ENCODE measurements around the gene FAM131A.

Gene FAM131A

GRCh38 chr3:184348057-184348382 is 10.6 kb downstream of the FAM131A start:
- no peak for ATAC-seq
- TF ChIP-seq GLIS3 (CRISPR knock-in tag; IDR thresholded peaks at IDR 0.05) (no peak), PATZ1 (CRISPR knock-in tag; IDR thresholded peaks at IDR 0.05; ENCODE audit: borderline replicate concordance) (no peak), OSR1 (CRISPR knock-in tag; IDR thresholded peaks at IDR 0.05) (no peak), ZC3H10 (CRISPR knock-in tag; IDR thresholded peaks at IDR 0.05) (no peak), ARNTL (CRISPR knock-in tag; IDR thresholded peaks at IDR 0.05; ENCODE audit: borderline replicate concordance, low read depth) (no peak), RARB (CRISPR knock-in tag; IDR thresholded peaks at IDR 0.05) (no peak), CSDC2 (CRISPR knock-in tag; IDR thresholded peaks at IDR 0.05) (no peak), SNAI2 (CRISPR knock-in tag; IDR thresholded peaks at IDR 0.05) (no peak), TOX (CRISPR knock-in tag; IDR thresholded peaks at IDR 0.05; ENCODE audit: borderline replicate concordance) (no peak), ISL1 (CRISPR knock-in tag; IDR thresholded peaks at IDR 0.05) (no peak), ZFP30 (CRISPR knock-in tag; IDR thresholded peaks at IDR 0.05) (no peak), POU6F1 (CRISPR knock-in tag; IDR thresholded peaks at IDR 0.05; ENCODE audit: borderline replicate concordance, low read depth) (no peak), ZFP3 (CRISPR knock-in tag; IDR thresholded peaks at IDR 0.05) (no peak), ESRRG (CRISPR knock-in tag; IDR thresholded peaks at IDR 0.05) (no peak), ZNF70 (CRISPR knock-in tag; IDR thresholded peaks at IDR 0.05) (no peak), TCF4 (CRISPR knock-in tag; IDR thresholded peaks at IDR 0.05; ENCODE audit: borderline replicate concordance) (no peak), ZNF8 (CRISPR knock-in tag; IDR thresholded peaks at IDR 0.05) (no peak)
- TF ChIP-seq, protein P1, sequence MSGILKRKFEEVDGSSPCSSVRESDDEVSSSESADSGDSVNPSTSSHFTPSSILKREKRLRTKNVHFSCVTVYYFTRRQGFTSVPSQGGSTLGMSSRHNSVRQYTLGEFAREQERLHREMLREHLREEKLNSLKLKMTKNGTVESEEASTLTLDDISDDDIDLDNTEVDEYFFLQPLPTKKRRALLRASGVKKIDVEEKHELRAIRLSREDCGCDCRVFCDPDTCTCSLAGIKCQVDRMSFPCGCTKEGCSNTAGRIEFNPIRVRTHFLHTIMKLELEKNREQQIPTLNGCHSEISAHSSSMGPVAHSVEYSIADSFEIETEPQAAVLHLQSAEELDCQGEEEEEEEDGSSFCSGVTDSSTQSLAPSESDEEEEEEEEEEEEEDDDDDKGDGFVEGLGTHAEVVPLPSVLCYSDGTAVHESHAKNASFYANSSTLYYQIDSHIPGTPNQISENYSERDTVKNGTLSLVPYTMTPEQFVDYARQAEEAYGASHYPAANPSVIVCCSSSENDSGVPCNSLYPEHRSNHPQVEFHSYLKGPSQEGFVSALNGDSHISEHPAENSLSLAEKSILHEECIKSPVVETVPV (CRISPR knock-in tag; IDR thresholded peaks at IDR 0.05) = no peak
- TF ChIP-seq, protein P2, sequence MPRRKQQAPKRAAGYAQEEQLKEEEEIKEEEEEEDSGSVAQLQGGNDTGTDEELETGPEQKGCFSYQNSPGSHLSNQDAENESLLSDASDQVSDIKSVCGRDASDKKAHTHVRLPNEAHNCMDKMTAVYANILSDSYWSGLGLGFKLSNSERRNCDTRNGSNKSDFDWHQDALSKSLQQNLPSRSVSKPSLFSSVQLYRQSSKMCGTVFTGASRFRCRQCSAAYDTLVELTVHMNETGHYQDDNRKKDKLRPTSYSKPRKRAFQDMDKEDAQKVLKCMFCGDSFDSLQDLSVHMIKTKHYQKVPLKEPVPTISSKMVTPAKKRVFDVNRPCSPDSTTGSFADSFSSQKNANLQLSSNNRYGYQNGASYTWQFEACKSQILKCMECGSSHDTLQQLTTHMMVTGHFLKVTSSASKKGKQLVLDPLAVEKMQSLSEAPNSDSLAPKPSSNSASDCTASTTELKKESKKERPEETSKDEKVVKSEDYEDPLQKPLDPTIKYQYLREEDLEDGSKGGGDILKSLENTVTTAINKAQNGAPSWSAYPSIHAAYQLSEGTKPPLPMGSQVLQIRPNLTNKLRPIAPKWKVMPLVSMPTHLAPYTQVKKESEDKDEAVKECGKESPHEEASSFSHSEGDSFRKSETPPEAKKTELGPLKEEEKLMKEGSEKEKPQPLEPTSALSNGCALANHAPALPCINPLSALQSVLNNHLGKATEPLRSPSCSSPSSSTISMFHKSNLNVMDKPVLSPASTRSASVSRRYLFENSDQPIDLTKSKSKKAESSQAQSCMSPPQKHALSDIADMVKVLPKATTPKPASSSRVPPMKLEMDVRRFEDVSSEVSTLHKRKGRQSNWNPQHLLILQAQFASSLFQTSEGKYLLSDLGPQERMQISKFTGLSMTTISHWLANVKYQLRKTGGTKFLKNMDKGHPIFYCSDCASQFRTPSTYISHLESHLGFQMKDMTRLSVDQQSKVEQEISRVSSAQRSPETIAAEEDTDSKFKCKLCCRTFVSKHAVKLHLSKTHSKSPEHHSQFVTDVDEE (CRISPR knock-in tag; IDR thresholded peaks at IDR 0.05) = no peak

GRCh38 chr3:184349563-184350470 is 12.4 kb downstream of the FAM131A start:
- no peak for ATAC-seq
- TF ChIP-seq OSR1 (CRISPR knock-in tag; IDR thresholded peaks at IDR 0.05) (no peak), ESRRG (CRISPR knock-in tag; IDR thresholded peaks at IDR 0.05) (no peak), ZNF8 (CRISPR knock-in tag; IDR thresholded peaks at IDR 0.05) (no peak), RARB (CRISPR knock-in tag; IDR thresholded peaks at IDR 0.05) (no peak), PPARA (CRISPR knock-in tag; IDR thresholded peaks at IDR 0.05; ENCODE audit: borderline replicate concordance) (no peak), ZNF565 (CRISPR knock-in tag; conservative IDR thresholded peaks at IDR 0.05; ENCODE audit: low read depth) (no peak), ZC3H10 (CRISPR knock-in tag; IDR thresholded peaks at IDR 0.05) (no peak), POU6F1 (CRISPR knock-in tag; IDR thresholded peaks at IDR 0.05; ENCODE audit: borderline replicate concordance, low read depth) (no peak), SNAI2 (CRISPR knock-in tag; IDR thresholded peaks at IDR 0.05) (no peak), BACH2 (CRISPR knock-in tag; IDR thresholded peaks at IDR 0.05; ENCODE audit: borderline replicate concordance) (no peak), ISL1 (CRISPR knock-in tag; IDR thresholded peaks at IDR 0.05) (no peak), CSDC2 (CRISPR knock-in tag; IDR thresholded peaks at IDR 0.05) (no peak), GLIS3 (CRISPR knock-in tag; IDR thresholded peaks at IDR 0.05) (no peak)
- TF ChIP-seq, protein P1 (CRISPR knock-in tag; IDR thresholded peaks at IDR 0.05) = no peak
- TF ChIP-seq, protein P2 (CRISPR knock-in tag; IDR thresholded peaks at IDR 0.05) = no peak

All from SK-N-SH treated with all-trans-retinoic acid at 6 μM for 48 hours (cell line).